BLaER1 (cell line): ENCODE data around the gene INSRR.

Experiments used
- H3K27ac ChIP-seq: shearing (Covaris generic); formaldehyde crosslinking; 2 replicates; pipeline ENCODE4 v1.8.1; 2022
- H3K27me3 ChIP-seq: shearing (Covaris generic); formaldehyde crosslinking; 2 replicates; pipeline ENCODE4 v1.8.1; 2022
- H3K36me3 ChIP-seq: shearing (Covaris generic); formaldehyde crosslinking; 2 replicates; pipeline ENCODE4 v1.8.1; 2022
- H3K4me1 ChIP-seq: shearing (Covaris generic); formaldehyde crosslinking; 2 replicates; pipeline ENCODE4 v1.8.1; 2022
- H3K4me2 ChIP-seq: shearing (Covaris generic); formaldehyde crosslinking; 2 replicates; pipeline ENCODE4 v1.8.1; 2022
- H3K4me3 ChIP-seq: shearing (Covaris generic); formaldehyde crosslinking; 2 replicates; pipeline ENCODE4 v1.8.1; 2022
- H3K9ac ChIP-seq: shearing (Covaris generic); formaldehyde crosslinking; 2 replicates; pipeline ENCODE4 v1.8.1; 2022
- H3K9me3 ChIP-seq: shearing (Covaris generic); formaldehyde crosslinking; 2 replicates; pipeline ENCODE4 v1.8.1; 2022
- H4K20me1 ChIP-seq: shearing (Covaris generic); formaldehyde crosslinking; 2 replicates; pipeline ENCODE4 v1.8.1; 2022
- Cebpa-rat ChIP-seq: shearing (Covaris generic); IDR thresholded peaks from 2 replicates; pipeline ENCODE4 v1.8.1; 2022

The INSRR gene

GRCh38 chr1:156863631-156864030, 4.7 kb upstream of the INSRR start:
- no peak for TF ChIP-seq Cebpa-rat
- Histone ChIP-seq H3K36me3 (no peaks in the 10 kb centered on the region), H4K20me1 (peaks cover 9% of the 10 kb centered on the region), H3K4me3 (no peak overlapping the region), H3K4me1 (peaks cover 93% of the 10 kb centered on the region), H3K27me3 (peaks cover 48% of the 10 kb centered on the region), H3K4me2 (peak overlapping the region; percentile 95), H3K27ac (peak overlapping the region; percentile 46; the same call in 1 of the 2 replicates), H3K9ac (peak overlapping the region; percentile 45; the same call in 1 of the 2 replicates), H3K9me3 (no peaks in the 10 kb centered on the region)

GRCh38 chr1:156862997-156863599, 4.2 kb upstream of the INSRR start:
- no peak for TF ChIP-seq Cebpa-rat
- peak overlapping the region; percentile 95 for H3K4me2 ChIP-seq
- H3K27me3 ChIP-seq: peaks cover 53% of the 10 kb centered on the region
- peak overlapping the region; percentile 46; the same call in 1 of the 2 replicates for H3K27ac ChIP-seq
- H4K20me1 ChIP-seq: peaks cover 13% of the 10 kb centered on the region
- peaks cover 87% of the 10 kb centered on the region for H3K4me1 ChIP-seq
- H3K9ac ChIP-seq: peak overlapping the region; percentile 45; the same call in 1 of the 2 replicates
- no peaks in the 10 kb centered on the region for H3K36me3 ChIP-seq
- no peaks in the 10 kb centered on the region for H3K9me3 ChIP-seq
- H3K4me3 ChIP-seq: no peak overlapping the region

- Histone ChIP-seq H3K4me2 (peak overlapping the region; percentile 95), H3K27ac (peak overlapping the region; percentile 46; the same call in 1 of the 2 replicates), H3K27me3 (peaks cover 58% of the 10 kb centered on the region), H3K9ac (0 out of 2 replicates have a peak overlapping the region, but pooled peaks have one; percentile 45), H4K20me1 (peaks cover 16% of the 10 kb centered on the region), H3K4me3 (no peak overlapping the region), H3K4me1 (peaks cover 82% of the 10 kb centered on the region), H3K36me3 (no peaks in the 10 kb centered on the region), H3K9me3 (no peaks in the 10 kb centered on the region)
- TF ChIP-seq Cebpa-rat: no peak
These were observed 3.7 kb upstream of the INSRR start for GRCh38 chr1:156862584-156862983.

GRCh38 chr1:156860628-156861423, 1.9 kb upstream of the INSRR start, which contains the start of gene NTRK1:
TSS of gene NTRK1 (plus strand) at chr1:156860865. CDS start at chr1:156860935, 70 bp downstream.
- H3K9me3 ChIP-seq: no peaks in the 10 kb centered on the region
- TF ChIP-seq Cebpa-rat: no peak
- H3K4me2 ChIP-seq: peak within 1 kb of the TSS; percentile 95
- H3K27ac ChIP-seq: peak within 1 kb of the TSS; percentile 58; the same call in 1 of the 2 replicates
- peak within 1 kb of the TSS; percentile 61; the same call in 1 of the 2 replicates for H3K9ac ChIP-seq
- peaks cover 16% of the 10 kb centered on the region for H4K20me1 ChIP-seq
- H3K4me1 ChIP-seq: peaks cover 65% of the 10 kb centered on the region
- H3K4me3 ChIP-seq: peak within 1 kb of the TSS; percentile 69
- no peaks in the 10 kb centered on the region for H3K36me3 ChIP-seq
- peaks cover 72% of the 10 kb centered on the region for H3K27me3 ChIP-seq

- H3K9me3 ChIP-seq: no peaks in the 10 kb centered on the region
- peaks cover 16% of the 10 kb centered on the region for H4K20me1 ChIP-seq
- H3K4me1 ChIP-seq: peaks cover 58% of the 10 kb centered on the region
- peak overlapping the region; percentile 95 for H3K4me2 ChIP-seq
- H3K9ac ChIP-seq: peak overlapping the region; percentile 61; the same call in 1 of the 2 replicates
- H3K36me3 ChIP-seq: no peaks in the 10 kb centered on the region
- H3K4me3 ChIP-seq: peak overlapping the region; percentile 69
- TF ChIP-seq Cebpa-rat: no peak
- peaks cover 72% of the 10 kb centered on the region for H3K27me3 ChIP-seq
- peak overlapping the region; percentile 58; the same call in 1 of the 2 replicates for H3K27ac ChIP-seq
These were observed 1.3 kb upstream of the INSRR start for GRCh38 chr1:156860113-156860627.

GRCh38 chr1:156859523-156860112, 701 bp upstream of the INSRR start:
- H4K20me1 ChIP-seq: peaks cover 16% of the 10 kb centered on the region
- H3K27ac ChIP-seq: no peak overlapping the region
- peaks cover 72% of the 10 kb centered on the region for H3K27me3 ChIP-seq
- no peaks in the 10 kb centered on the region for H3K36me3 ChIP-seq
- H3K4me2 ChIP-seq: peak overlapping the region; percentile 95
- no peaks in the 10 kb centered on the region for H3K9me3 ChIP-seq
- H3K4me3 ChIP-seq: peak overlapping the region; percentile 69
- no peak for TF ChIP-seq Cebpa-rat
- peaks cover 53% of the 10 kb centered on the region for H3K4me1 ChIP-seq
- H3K9ac ChIP-seq: no peak overlapping the region

- Histone ChIP-seq H3K9me3 (no peaks in the 10 kb centered on the region), H3K4me3 (no peak overlapping the region), H4K20me1 (peaks cover 16% of the 10 kb centered on the region), H3K27me3 (peaks cover 72% of the 10 kb centered on the region), H3K9ac (no peak overlapping the region), H3K4me1 (peaks cover 42% of the 10 kb centered on the region), H3K4me2 (no peak overlapping the region), H3K27ac (no peak overlapping the region), H3K36me3 (no peaks in the 10 kb centered on the region)
- no peak for TF ChIP-seq Cebpa-rat
These were observed 361 bp downstream of the INSRR start for GRCh38 chr1:156858555-156858956.

GRCh38 chr1:156857532-156857931, 1.4 kb downstream of the INSRR start:
- H3K4me2 ChIP-seq: no peak overlapping the region
- H3K9me3 ChIP-seq: no peaks in the 10 kb centered on the region
- peaks cover 61% of the 10 kb centered on the region for H3K27me3 ChIP-seq
- peaks cover 16% of the 10 kb centered on the region for H4K20me1 ChIP-seq
- no peaks in the 10 kb centered on the region for H3K36me3 ChIP-seq
- H3K27ac ChIP-seq: no peak overlapping the region
- peaks cover 32% of the 10 kb centered on the region for H3K4me1 ChIP-seq
- TF ChIP-seq Cebpa-rat: no peak
- no peak overlapping the region for H3K4me3 ChIP-seq
- no peak overlapping the region for H3K9ac ChIP-seq

GRCh38 chr1:156856282-156856785, 2.6 kb downstream of the INSRR start:
- H3K4me3 ChIP-seq: no peak overlapping the region
- H3K4me2 ChIP-seq: no peak overlapping the region
- H3K4me1 ChIP-seq: peaks cover 20% of the 10 kb centered on the region
- H3K27ac ChIP-seq: no peak overlapping the region
- peaks cover 16% of the 10 kb centered on the region for H4K20me1 ChIP-seq
- no peaks in the 10 kb centered on the region for H3K36me3 ChIP-seq
- H3K9ac ChIP-seq: no peak overlapping the region
- no peaks in the 10 kb centered on the region for H3K9me3 ChIP-seq
- TF ChIP-seq Cebpa-rat: no peak
- H3K27me3 ChIP-seq: peaks cover 49% of the 10 kb centered on the region
